NCI-H1092 treated with DMSO at 0.1 percent for 48 hours (cell line): Measurements from ENCODE around the gene AGMAT.

Experiments used
- DNase-seq: peaks from one replicate; lab custom pipeline; 2025; lab: John Stamatoyannopoulos, UW

Gene AGMAT

GRCh38 chr1:15568387-15569073 lies 16.3 kb downstream of the AGMAT start:
- no peak for DNase-seq

DNA sequence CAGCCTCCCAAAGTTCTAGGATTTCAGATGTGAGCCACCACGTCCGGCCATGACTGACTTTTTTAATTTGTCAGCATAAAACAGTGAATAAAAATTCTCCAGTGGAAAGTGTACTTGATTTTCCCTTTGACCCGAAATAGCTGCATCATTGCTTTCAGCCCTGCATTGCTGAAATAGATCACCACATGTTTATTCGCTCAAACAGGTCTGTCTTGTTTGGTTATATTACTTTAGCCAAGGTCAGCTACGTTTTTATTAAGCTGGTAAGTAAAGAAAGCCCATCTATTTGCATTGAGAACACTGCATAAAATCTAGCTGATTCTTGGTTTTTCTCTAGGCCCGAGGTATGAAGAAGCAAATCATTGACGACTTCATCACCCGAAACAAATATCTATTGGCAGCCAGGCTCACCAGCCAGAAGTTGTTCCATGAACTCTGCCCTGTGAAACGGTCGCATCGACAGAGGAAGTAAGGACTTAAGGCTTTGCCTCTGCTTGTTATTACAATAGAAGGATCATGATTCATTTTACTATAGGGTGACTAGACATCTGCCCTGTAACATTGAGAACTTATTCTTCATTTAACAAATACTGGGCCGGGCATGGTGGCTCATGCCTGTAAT lies 25.6 kb downstream of the AGMAT start:
- no peak for DNase-seq

GRCh38 chr1:15558516-15558915 lies 26.3 kb downstream of the AGMAT start:
- no peak for DNase-seq

GRCh38 chr1:15557594-15557993 lies 27.3 kb downstream of the AGMAT start:
- no peak for DNase-seq

- DNase-seq, result no peak
Observed at GRCh38 chr1:15557008-15557407, 27.8 kb downstream of the AGMAT start.

- no peak for DNase-seq
Observed at GRCh38 chr1:15550573-15550972, 34.3 kb downstream of the AGMAT start.

GRCh38 chr1:15546641-15547040 lies 38.2 kb downstream of the AGMAT start:
- no peak for DNase-seq

- no peak for DNase-seq
Observed at GRCh38 chr1:15543589-15544568, 41.0 kb downstream of the AGMAT start.

- no peak for DNase-seq
Observed at GRCh38 chr1:15543251-15543588, 41.6 kb downstream of the AGMAT start.

- DNase-seq, result no peak
Observed at GRCh38 chr1:15542388-15543250, 42.2 kb downstream of the AGMAT start.

DNA sequence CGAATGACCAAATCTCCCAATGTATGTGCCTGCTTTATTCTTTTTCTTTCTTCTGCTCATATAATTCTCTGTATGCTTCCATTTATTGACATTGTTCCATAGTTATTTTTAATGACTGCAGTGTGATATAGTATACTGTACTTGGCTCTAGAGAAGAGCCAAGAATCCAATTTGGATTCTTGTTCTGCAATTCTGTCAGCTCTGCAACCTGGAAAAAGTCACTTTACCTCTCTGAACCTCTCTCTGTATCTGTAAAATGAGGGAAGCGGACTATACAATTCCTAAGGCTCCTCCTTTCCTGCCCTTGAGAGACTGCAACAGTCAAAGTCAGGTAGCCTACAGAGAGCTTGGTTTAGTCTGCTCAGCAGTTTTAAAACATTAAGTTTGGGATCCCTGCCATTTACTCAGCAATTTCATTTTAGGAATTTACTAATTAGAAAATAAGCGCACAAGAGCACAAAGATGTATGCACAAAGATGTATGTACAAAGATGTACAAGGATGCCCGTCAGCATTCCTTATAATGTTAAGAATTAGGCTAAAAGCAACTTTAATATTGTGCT lies 43.5 kb downstream of the AGMAT start:
- DNase-seq, result no peak

GRCh38 chr1:15540186-15540585 lies 44.7 kb downstream of the AGMAT start:
- no peak for DNase-seq

DNA sequence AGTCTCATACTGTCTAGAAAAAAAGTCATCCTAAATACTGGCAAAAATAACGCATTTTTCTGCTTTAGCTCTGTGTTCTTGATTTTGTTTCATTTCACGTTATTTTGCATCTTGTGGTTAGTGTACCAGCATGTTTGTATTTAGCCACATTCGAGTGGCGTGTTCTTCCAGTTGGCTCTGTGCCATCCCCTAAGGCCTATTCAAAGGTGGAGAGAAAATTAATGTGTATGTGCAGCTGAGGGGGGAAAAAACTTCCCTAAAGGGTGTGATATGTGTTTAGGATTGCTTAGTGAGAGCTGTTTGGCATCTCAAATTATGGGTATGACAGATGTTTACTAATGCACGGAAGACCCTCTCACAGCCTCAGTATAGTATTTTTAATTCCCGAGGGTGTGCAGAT lies 46.1 kb downstream of the AGMAT start:
- no peak for DNase-seq

DNA sequence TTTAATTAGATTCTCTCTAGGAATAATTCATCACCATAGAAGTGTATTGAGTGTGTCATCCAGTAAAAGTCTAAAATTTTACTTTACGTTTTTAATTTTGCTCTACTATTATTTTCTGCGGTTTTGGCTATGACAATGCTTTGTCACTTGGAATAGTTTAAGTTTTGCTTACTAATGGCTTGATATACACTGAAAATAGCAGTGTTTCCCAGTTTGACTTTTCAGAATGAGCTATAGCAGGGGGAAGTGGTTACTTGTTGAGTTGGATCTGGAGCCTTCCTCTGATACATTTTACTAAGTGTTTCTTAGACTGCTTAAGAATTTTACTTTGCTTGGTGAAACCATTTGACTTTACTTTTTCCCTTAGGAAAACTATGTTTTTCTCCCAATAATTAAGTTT lies 53.2 kb downstream of the AGMAT start:
- no peak for DNase-seq

DNA sequence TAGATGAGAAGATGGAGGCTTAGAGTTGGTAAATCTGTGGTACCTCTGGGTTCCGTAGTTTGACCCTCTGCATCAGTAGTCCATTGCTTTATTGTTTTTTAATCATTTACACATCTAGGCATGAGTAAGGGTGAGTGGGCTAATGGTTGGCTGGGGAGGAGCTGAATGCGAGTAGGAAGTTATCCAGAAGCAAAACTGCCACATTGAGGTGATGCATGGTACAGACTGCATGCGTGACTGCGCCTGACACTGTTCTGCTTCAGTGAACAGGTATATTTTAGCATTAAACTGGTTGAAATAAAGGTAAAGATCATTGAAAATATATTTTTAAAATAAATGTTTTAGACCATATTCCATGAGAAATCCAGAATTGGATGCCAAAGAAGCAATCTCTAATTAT lies 53.8 kb downstream of the AGMAT start:
- no peak for DNase-seq

- peak; percentile 100 for DNase-seq
Observed at GRCh38 chr1:15526490-15527339, 58.1 kb downstream of the AGMAT start, which contains the start of gene DNAJC16. Gene DNAJC16 (plus strand): TSS chr1:15526848. CDS start chr1:15529106, 2,258 bp downstream.

DNA sequence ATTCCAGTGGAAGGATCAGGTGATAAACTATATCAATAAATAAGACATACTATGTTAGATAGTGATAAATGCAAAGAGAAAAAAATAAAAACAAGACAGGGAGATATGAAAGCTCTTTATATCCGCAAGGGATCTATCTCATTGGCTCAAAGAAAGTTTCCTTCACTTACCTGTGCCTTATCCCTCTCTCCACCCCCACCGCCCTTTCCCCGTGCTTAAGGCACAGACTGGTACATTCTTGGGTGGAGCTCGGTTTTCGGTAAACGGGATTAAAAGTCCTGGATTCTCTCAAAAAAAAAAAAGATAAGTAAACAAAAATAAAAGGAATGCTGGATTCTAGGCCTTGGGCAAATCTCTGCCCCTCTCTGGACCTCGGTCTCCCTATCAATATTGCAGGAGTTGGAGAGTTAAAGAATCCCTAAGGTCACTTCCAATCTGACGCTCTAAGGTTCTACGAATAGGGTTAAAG lies 58.8 kb downstream of the AGMAT start:
- DNase-seq, result no peak

DNA sequence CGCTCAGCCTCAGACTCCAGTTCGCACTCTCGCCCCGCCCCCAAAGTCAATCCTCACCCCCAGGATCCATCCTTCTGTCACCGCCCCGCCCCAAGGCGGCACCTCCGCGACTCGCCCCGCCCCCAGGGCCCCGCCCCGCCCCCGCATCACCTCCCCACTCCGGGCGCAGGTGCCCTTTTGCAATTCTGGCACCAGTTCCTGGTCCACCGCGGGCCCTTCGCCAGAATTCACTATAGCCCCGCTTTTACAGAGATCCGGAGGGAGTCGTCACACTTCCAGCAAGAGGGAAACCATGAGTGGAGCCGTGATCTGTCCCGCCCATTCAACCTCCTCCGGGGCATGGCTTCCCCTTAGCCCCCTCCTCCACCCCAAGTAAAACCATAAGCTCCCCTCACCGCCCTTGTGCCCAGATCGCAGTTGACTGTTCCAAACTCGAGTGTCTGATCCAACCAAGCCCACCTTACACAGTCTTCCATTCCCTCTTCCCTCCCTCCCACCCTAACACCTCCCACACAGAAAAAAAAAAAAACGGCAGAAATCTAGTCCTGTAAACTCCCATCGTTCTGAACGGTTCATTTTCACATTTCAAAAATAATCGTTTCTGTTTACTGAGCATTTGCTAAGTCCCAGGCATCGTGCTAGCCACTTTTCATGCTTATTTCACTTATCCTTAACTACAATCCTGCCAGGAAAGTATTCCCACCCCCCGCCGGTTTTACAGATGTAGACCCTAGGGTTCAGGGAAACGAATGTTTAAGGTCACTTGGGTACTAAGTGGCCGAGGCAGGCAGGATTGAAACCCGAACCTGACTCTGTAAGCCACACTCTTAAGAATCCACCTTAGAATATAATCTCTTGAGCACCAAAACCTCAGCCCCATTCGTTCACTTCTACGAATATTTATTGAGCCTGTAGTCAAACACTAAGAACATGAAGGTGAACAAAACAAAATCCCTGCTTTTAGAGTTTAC lies 59.5 kb downstream of the AGMAT start:
- DNase-seq, result peak; percentile 49
